CD1c-positive myeloid dendritic cell (primary cell): ENCODE measurements around the gene PRDM16.

Experiments
- DNase-seq: peaks from one replicate; pipeline ENCODE4 v3.0.0-alpha.2; 2016; ENCODE audit errors: extremely low spot score

The PRDM16 gene

GRCh38 chr1:3413975-3414710 is 345.1 kb downstream of the PRDM16 start:
- DNase-seq: no peak

GRCh38 chr1:3415260-3416090 is 346.5 kb downstream of the PRDM16 start:
- DNase-seq: no peak

DNA sequence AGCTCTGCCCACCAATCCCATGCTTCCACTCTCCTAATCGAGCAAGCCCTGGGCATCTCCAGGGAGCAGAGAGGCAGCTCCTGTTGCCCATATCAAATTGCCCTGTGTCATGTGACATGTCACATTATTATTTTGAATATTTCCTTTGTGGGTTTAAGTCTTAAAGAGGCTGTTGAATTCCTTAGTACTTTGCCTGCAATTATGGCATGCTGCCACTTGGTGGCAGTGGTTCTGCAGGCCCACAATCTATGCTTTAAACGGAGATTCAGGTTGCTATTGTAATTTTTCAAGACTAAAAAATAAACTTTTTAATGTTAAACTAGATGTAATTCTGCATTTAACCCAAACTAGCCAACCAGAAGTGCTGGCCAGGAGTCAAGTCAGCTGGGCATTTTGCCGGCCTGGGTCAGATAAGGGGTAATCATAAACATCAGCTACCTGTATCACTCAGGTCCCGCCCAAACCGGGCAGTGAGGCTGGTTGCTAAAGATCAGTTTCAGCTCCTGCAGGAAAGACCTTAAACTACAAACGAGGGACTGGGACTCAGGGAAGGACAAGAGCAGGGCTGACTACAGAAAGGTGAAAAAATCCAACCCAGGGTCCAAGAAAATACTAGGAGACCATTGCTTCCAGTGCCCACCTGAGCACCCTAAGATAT is 348.2 kb downstream of the PRDM16 start:
- DNase-seq: no peak

DNA sequence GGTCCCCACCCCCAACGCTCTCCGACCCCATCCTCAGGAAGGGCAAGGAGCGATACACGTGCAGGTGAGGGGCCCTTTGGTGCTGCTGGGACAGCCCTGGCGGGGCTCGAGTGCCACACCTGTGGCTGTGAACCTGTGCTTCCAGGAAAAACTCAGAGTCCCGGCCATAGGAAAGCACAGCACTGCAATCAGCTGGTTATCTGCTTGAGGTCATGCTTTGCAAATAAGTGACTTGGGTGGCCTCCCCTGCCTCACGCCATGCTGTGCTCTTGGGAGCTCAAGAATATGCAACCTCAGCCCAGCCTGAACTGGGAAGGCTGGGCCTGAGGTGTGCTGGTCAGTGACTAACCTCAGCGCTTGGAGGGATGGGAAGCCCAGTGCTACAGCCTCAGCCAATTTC is 348.9 kb downstream of the PRDM16 start:
- DNase-seq: no peak

DNA sequence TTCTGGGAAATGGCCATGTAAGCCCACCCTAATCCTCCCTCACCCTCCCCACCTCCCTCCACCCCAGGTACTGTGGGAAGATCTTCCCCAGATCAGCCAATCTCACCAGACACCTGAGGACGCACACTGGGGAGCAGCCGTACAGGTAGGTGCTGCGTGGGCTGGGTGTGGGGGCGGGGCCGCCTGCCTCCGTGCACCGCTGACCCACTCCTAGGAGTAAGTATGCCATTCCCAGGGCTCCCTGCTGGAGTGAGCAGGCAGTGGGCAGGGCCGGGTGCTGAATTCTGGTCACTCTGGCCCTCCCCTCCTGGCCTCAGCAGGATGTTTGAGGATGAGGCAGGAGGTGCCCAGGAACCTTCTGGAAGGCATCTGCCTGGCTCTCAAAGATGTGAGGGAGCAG is 349.6 kb downstream of the PRDM16 start:
- no peak for DNase-seq

GRCh38 chr1:3419415-3420204 is 350.6 kb downstream of the PRDM16 start:
- no peak for DNase-seq

GRCh38 chr1:3420218-3420951 is 351.4 kb downstream of the PRDM16 start:
- no peak for DNase-seq

- no peak for DNase-seq
Measured at GRCh38 chr1:3422638-3423037, 353.6 kb downstream of the PRDM16 start.

DNA sequence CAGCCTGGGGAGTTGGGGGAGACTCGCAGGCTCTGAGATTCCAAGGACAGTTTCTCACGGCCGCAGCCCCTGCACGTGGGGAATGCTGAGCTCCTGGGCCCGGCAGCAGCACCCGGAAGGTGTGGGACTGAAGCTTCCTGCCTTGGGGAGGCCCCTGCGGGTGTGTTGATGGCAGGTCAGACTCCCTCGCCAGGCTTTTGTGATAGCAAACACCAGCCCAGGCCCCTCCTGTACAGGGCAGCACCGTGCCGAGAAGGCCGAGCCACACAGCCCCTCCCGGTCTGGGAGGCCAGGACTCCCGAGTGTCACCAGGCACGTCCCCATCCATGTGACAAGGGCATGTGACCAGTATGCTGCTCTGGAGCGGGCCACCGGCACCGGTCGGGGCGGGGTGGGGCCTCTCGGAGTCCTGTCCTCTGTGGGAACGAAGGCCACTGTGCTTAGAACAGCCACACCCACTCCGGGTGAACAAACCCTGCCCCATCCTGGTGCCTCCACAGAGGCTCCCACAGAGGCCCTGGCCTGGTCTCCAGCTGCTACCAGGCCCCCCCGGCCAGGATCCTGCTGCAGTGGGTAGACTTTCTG is 354.3 kb downstream of the PRDM16 start:
- no peak for DNase-seq

- no peak for DNase-seq
Measured at GRCh38 chr1:3423896-3424611, 355.1 kb downstream of the PRDM16 start.

- no peak for DNase-seq
Measured at GRCh38 chr1:3425486-3426215, 356.6 kb downstream of the PRDM16 start.

DNA sequence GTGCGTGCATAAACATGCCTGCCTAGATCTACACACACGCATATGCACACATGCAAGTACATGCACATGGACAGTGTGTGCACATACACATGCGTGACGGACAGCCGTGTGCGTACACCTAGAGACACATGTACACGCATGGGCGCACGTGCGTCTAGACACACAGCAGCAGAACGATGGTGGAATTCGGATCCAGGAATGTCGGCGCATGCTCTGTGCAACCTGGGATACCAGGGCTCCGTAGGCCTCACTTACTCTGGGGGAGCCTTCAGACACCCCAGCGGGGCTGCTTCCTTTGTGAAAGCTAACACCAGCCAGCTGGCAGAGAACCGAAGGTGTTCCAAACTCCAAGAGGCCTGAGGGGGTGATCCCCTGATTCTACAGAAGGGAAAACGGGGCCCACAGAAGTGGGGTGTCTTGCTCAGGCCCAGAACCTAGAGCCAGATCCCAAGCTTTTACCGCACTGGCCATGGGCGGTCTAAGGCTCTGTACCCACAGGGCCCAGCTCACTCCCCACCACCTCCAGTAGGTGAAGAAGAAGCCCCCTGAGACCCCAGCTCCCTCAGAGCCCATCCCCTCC is 358.0 kb downstream of the PRDM16 start:
- no peak for DNase-seq

GRCh38 chr1:3427711-3428704 is 359.0 kb downstream of the PRDM16 start:
- no peak for DNase-seq

DNA sequence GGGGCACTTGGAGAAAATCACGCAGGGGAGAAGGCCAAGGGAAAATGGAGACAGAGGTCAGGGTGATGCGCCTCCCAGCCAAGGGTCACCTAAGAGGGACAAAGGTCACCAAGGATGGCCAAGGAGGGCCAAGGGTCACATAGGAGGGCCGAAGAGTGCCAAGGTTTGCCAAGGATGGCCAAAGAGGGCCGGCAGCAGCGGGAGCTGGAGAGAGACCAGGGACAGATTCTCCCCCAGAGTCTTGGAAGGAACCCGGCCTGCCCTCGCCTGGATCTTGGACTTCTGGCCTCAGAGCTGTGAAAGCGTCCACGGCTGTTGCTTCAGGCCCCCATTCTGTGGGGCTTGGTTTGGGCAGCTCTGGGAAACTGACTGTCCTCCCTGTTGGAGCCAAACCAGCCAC is 359.9 kb downstream of the PRDM16 start:
- no peak for DNase-seq

DNA sequence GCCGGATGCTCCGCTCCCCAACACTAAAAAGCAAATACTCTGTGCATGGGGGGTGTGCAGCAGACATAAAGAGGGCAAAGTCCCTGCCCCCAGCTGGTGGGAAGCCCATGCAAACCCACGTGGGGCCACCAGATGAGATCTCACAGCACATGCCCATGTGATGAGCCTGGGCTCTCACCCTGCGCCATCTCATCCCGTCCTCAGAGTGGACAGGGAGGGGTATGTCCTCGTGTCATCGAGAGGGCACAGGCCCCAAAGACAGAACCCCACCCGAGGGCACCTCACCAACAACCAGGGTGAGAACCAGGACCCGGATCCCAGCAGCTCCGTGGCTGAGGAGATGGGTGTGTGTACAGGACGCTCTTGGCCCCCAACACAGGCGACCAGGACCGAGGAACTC is 360.3 kb downstream of the PRDM16 start:
- no peak for DNase-seq

DNA sequence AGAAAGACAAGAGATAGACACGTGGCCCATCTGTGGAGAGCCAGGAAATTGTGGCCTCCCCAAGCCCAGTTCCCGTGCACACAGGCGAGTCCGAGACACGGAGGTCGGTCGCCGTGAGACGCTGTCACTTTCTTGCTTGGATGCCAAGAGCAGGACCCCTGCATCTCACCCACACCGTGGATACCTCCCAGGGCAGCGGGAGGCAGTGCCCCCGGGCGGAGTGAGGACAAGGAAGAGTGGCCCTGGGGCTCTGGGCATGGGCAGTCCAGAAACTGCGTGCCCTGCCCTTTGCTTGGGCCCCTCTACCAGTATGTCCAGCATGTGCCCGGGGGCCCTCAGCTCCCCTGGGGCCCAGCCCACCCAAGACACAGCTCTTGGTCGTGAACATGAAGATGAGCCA is 360.8 kb downstream of the PRDM16 start:
- DNase-seq: no peak

DNA sequence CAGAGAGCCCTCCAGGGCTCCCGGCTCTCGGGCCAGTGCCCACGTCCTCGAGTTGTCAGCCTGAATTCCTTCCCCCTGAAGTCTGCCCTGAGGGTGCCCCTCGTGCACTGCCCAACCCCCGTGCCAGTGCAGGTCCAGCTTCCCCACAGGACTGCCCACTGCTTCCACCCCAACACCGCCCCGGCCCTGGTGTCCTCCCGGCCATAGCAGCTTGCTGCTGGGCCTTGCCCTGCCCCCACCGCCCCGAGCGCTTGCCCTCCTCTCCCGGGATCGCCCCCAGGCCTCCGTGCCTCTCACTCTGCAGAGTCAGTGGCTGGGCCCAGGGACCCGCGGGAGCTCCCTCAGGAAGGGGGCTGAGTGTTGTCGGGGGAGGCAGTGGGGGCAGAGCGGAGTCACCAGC is 361.4 kb downstream of the PRDM16 start:
- no peak for DNase-seq

DNA sequence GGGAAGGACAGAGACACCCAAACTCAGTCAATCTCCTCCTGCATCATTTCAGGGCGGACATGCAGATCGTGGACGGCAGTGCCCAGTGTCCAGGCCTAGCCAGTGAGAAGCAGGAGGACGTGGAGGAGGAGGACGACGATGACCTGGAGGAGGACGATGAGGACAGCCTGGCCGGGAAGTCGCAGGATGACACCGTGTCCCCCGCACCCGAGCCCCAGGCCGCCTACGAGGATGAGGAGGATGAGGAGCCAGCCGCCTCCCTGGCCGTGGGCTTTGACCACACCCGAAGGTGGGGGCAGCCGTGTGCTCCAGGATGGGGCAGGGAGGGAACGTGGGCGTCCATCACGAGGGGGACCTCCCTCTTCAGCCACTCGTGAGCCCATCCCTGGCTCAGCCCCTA is 361.8 kb downstream of the PRDM16 start:
- no peak for DNase-seq
